Cardiac muscle cell (in vitro differentiated cells and primary cell): ENCODE results near the gene CREBL2. TPM values are rescaled to one million over a fixed set of nuclear protein-coding genes. Genes with fewer than 3 reads are reported as not detected.
"Not testable (repeated sequence)": the region's sequence is repeated elsewhere in the genome, so short reads cannot be mapped to it uniquely, and the experiment has no call there.

Experiments used
- DNase-seq, 2 donors: peaks; one replicate each; pipeline versions ENCODE4 v3.0.0 to v3.0.0-alpha.2; 2010 to 2017; ENCODE audit warnings: low read depth in 1 of 2, low spot score in 1 of 2
- H3K27ac ChIP-seq: fragments of 200-600 bp; sonication (generic); 2 replicates; pipeline ENCODE4 v1.5.1; 2016
- H3K27me3 ChIP-seq: fragments of 200-600 bp; sonication (generic); 2 replicates; pipeline ENCODE4 v1.6.0; 2016; ENCODE audit warnings: control low read depth
- H3K36me3 ChIP-seq: fragments of 200-600 bp; sonication (generic); 2 replicates; pipeline ENCODE4 v1.5.1; 2016; ENCODE audit warnings: control low read depth
- H3K4me1 ChIP-seq: fragments of 200-600 bp; sonication (generic); 2 replicates; pipeline ENCODE4 v1.8.1; 2017; ENCODE audit warnings: low read depth, mild to moderate bottlenecking, mixed run types
- H3K4me3 ChIP-seq: fragments of 200-600 bp; sonication (generic); 2 replicates; pipeline ENCODE4 v1.5.1; 2016; ENCODE audit warnings: mild to moderate bottlenecking
- H3K9me3 ChIP-seq: fragments of 200-600 bp; sonication (generic); 2 replicates; pipeline ENCODE4 v1.5.1; 2017; ENCODE audit warnings: low read depth, mild to moderate bottlenecking, control low read depth
- polyA plus RNA-seq: library from polyadenylated mRNA; unstranded; fragments of >200 nt; fragmentation: Nextera tagmentation; extraction: Ambion mirVana; gene quantifications from 2 replicates; pipeline ENCODE4 v1.2.1, GENCODE V29; 2016
- total RNA-seq: library from RNA; depleted of rRNA; stranded (reverse); fragments of >200 nt; gene quantifications from 2 replicates; pipeline ENCODE4 v1.2.3, GENCODE V29; 2016
- TF ChIP-seq, protein P1 (sequence below): IDR thresholded peaks from 2 replicates; pipeline ENCODE4 v1.5.1; 2012; ENCODE audit warnings: low read depth, mild to moderate bottlenecking, low read length

The CREBL2 gene
- total and polyA plus RNA-seq, 2 experiments from 2014 or later, result 18.3 to 20.1 TPM

DNA sequence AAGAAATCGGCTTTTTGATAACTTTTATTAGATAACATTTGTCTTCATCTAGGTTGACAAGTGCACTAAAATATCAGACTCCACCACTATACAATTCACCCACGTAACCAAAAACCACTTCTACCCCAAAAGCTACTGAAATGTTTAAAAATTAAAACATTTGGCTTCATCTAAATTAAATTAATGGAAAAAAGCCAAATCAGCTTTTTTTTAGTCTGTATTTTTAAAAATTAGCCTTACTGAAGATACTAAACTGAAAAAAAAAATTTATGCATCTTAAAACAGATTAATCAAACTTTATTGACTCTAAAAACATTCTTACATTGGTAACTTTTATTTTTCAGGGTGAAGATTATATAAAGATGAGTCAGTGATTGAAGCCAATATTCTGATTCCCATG, 30.0 kb downstream of the CREBL2 start:
- TF ChIP-seq, protein P1, sequence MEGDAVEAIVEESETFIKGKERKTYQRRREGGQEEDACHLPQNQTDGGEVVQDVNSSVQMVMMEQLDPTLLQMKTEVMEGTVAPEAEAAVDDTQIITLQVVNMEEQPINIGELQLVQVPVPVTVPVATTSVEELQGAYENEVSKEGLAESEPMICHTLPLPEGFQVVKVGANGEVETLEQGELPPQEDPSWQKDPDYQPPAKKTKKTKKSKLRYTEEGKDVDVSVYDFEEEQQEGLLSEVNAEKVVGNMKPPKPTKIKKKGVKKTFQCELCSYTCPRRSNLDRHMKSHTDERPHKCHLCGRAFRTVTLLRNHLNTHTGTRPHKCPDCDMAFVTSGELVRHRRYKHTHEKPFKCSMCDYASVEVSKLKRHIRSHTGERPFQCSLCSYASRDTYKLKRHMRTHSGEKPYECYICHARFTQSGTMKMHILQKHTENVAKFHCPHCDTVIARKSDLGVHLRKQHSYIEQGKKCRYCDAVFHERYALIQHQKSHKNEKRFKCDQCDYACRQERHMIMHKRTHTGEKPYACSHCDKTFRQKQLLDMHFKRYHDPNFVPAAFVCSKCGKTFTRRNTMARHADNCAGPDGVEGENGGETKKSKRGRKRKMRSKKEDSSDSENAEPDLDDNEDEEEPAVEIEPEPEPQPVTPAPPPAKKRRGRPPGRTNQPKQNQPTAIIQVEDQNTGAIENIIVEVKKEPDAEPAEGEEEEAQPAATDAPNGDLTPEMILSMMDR, result no peak
- no peak overlapping the region for H3K27ac ChIP-seq
- H3K27me3 ChIP-seq, result no peaks in the 10 kb centered on the region
- H3K4me1 ChIP-seq, result no peaks in the 10 kb centered on the region
- no peak overlapping the region for H3K4me3 ChIP-seq
- H3K9me3 ChIP-seq, result no peaks in the 10 kb centered on the region
- no peak for DNase-seq
- H3K36me3 ChIP-seq, result peaks cover 27% of the 10 kb centered on the region

DNA sequence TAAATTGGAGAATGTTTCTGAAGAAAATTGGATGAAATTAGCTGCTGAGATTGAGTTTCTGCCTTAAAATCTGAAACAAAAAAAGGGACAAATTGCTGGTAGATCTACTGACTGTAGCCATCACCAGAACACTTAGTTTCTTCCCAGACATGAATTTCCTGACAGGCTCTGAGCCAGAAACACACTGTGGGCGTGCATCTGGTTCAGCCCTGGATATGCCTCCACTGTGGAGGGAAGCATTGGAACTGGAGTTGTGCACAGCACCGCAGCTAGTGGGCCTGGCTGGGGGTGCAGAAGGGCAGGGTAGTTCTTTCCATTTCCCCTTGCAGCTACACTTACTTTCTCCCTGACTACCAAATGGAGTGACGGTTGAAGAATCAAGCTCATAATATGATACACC, 31.2 kb downstream of the CREBL2 start:
- H3K27ac ChIP-seq, result no peak overlapping the region
- H3K9me3 ChIP-seq, result no peaks in the 10 kb centered on the region
- TF ChIP-seq, protein P1, result no peak
- no peaks in the 10 kb centered on the region for H3K27me3 ChIP-seq
- no peak for DNase-seq
- H3K4me1 ChIP-seq, result no peaks in the 10 kb centered on the region
- no peak overlapping the region for H3K4me3 ChIP-seq
- H3K36me3 ChIP-seq, result peaks cover 20% of the 10 kb centered on the region

DNA sequence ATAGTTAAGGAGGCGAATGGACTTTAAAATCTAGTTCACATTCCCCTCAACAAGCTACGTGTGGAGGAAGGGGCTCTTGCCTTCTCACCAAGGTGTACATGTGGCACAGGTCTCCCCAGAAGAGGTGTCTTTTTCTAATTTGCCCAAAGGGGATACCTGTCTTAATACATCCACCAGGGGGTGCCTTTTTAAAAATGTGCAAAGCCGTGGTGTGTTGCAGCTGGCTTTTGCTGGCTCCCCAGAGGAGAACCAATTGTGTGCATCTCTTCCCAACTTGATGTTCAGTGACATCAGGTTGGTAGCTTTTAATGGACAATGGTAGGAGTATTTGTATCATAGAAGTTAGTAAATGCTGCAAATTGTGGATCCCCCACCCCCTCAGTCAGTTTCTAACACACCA, 33.8 kb downstream of the CREBL2 start:
- H3K4me1 ChIP-seq, result no peaks in the 10 kb centered on the region
- H3K4me3 ChIP-seq, result no peak overlapping the region
- H3K9me3 ChIP-seq, result no peaks in the 10 kb centered on the region
- peaks cover 9% of the 10 kb centered on the region for H3K36me3 ChIP-seq
- DNase-seq, result peak; percentile 36 to 46
- no peak overlapping the region for H3K27ac ChIP-seq
- TF ChIP-seq, protein P1, result peak; percentile 55
- no peaks in the 10 kb centered on the region for H3K27me3 ChIP-seq

DNA sequence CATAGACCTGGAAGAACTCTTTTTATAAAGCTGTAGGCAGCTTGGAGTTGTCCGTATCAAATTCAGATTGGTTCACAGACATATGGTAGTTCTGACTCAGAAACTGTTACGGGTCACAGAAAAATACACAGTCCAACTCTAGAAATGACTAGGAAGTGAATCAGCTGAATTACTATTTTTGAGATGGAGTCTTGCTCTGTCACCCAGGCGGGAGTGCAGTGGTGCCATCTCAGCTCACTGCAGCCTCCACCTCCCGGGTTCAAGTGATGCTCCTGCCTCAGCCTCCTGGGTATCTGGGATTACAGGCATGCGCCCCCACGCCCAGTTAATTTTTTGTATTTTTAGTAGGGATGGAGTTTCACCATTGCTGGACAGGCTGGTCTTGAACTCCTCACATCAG, 34.3 kb downstream of the CREBL2 start:
- not testable (repeated sequence) for H3K27me3 ChIP-seq, H3K4me3 ChIP-seq, H3K9me3 ChIP-seq, H3K4me1 ChIP-seq, H3K36me3 ChIP-seq, H3K27ac ChIP-seq
- DNase-seq, result peak in 1 of 2 donors; percentile 21

DNA sequence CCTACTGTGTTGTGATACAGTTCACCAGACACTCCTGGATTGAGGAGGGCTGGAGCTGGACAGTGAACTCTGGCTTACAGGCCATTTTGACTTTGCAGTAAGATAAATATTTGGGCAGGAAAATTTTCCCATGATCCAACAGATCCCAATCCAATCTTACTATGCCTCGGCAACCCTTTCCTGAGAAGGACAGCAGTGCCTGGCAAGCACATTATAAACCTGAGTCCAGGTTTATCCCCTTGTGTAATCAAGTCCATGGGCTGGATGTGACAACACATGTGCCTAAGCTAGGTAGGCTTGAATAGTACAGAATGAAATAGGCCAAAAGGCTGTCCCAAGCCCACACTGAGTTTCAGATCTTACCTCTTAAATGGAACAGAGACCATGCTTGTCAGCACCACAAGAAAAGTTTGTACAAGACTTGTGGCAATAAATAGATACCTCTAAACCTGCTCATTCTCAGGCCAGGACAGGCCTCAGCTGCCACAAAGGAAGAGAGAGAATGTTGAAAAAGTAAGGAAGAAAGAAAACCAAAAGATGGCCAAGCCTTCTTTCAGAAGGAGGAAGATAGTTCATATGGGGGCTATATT, 34.9 kb downstream of the CREBL2 start:
- no peak for DNase-seq
- no peaks in the 10 kb centered on the region for H3K27me3 ChIP-seq
- H3K9me3 ChIP-seq, result no peaks in the 10 kb centered on the region
- no peak overlapping the region for H3K27ac ChIP-seq
- H3K4me1 ChIP-seq, result no peaks in the 10 kb centered on the region
- no peak overlapping the region for H3K4me3 ChIP-seq
- TF ChIP-seq, protein P1, result no peak
- peaks cover 9% of the 10 kb centered on the region for H3K36me3 ChIP-seq

DNA sequence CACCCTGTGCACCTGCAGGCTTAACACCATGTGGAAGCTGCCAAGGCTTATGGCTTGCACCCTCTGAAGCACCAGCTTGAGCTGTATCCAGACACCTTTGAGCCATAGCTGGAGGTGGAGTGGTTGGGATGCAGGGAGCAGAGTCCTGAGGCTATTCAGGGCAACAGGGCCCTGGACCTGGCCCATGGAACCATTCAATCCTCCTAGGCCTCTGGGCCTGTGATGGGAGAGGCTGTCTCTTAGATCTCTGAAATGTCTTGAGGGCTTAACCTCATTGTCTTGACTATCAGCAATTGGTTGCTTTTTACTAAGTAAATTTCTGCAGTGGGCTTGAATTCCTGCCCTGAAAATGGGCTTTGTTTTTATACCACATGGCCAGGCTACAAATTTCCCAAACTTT, 36.6 kb downstream of the CREBL2 start:
- Histone ChIP-seq H3K27me3 (no peaks in the 10 kb centered on the region), H3K36me3 (no peaks in the 10 kb centered on the region), H3K27ac (no peak overlapping the region), H3K4me1 (no peaks in the 10 kb centered on the region), H3K4me3 (no peak overlapping the region), H3K9me3 (no peaks in the 10 kb centered on the region)
- DNase-seq, result no peak
- TF ChIP-seq, protein P1, result no peak
